PC-3 (cell line): ENCODE data around the gene UFD1.

Source experiments
- CTCF ChIP-seq: fragments of 300-600 bp; sonication (generic); conservative IDR thresholded peaks from 2 replicates; pipeline ENCODE4 v1.5.1; 2017; ENCODE audit warnings: antibody characterized with exemption, low read depth, mild to moderate bottlenecking, low read length
- EZH2 ChIP-seq: fragments of 300-600 bp; sonication (generic); IDR thresholded peaks from one replicate; pipeline ENCODE4 v1.6.1; 2017; ENCODE audit warnings: antibody characterized with exemption, mild to moderate bottlenecking, low read length; ENCODE audit not compliant: unreplicated experiment
- EZH2phosphoT487 ChIP-seq: fragments of 300-600 bp; sonication (generic); IDR thresholded peaks from 2 replicates; pipeline ENCODE4 v1.6.1; 2018; ENCODE audit warnings: mild to moderate bottlenecking, antibody characterized with exemption, low read length, borderline replicate concordance

GRCh38 chr22:19404676-19405075, 74.3 kb downstream of the UFD1 start:
- no peak for TF ChIP-seq CTCF
- TF ChIP-seq EZH2, result no peak
- TF ChIP-seq EZH2phosphoT487, result no peak
